ELR (cell line): ENCODE results near the gene KIF21A.
"Not testable (repeated sequence)": the region's sequence is repeated elsewhere in the genome, so short reads cannot be mapped to it uniquely, and the experiment has no call there.

ENCODE experiments used
- DNase-seq: peaks from one replicate; pipeline ENCODE4 v3.0.0-alpha.2; 2015; ENCODE audit warnings: low read depth

Gene KIF21A

GRCh38 chr12:39443081-39443928 is at the start of gene KIF21A:
Gene KIF21A (minus strand): TSS chr12:39443120. CDS start chr12:39442970, 150 bp downstream.
- DNase-seq, result peak; percentile 93

DNA sequence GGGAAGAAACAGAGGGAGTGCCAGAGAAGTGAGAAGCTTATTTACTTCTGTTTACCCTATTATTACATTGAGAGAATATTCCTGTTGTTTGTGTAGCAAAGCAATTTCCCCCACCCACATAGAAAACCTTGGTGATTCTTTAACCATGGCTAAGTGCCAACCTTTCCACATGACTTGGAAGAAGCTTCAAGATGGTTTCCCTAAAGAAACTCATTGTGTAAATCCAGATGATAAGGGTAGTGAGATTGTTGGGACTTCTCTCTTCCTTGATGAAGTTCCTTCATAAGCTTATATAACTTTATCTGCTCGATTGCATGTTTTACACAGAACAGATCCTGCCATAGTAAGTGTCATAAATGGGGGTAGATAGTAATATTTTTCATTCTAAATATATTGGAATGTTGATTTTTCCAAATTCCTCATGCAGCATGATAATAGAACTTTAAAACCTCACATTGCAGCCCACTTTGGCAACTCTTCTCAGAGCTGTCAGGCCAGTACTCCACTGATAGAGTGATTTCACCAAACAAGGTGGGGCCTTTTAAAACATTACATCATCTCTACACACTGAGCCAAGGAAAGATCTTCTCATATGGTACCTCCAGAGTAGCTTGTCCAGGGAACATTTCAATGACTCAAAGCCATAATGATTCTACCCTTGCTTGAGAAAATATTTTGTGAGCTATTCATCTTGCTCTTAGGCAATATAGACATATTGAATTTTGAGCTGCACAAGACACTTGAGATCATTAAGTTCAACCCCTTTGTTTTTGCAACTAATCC is 47.8 kb upstream of the KIF21A start:
- peak; percentile 39 for DNase-seq

DNA sequence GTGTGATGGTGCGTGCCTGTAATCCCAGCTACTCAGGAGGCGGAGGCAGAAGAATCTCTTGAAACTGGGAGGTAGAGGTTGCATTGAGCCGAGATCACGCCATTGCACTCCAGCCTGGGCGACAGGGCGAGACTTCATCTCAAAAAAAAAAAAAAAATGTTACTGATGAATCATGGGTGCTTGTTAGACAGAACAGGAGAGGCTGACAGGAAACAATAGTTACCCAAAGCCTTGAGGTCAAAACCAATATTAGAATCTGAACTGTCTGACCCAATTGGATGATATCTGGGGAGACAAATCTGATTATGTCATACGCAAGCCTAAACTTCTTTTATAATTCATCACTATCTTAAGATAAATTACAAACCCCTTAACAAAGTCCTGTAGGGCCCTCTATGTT is 40.7 kb upstream of the KIF21A start:
- DNase-seq, result no peak

DNA sequence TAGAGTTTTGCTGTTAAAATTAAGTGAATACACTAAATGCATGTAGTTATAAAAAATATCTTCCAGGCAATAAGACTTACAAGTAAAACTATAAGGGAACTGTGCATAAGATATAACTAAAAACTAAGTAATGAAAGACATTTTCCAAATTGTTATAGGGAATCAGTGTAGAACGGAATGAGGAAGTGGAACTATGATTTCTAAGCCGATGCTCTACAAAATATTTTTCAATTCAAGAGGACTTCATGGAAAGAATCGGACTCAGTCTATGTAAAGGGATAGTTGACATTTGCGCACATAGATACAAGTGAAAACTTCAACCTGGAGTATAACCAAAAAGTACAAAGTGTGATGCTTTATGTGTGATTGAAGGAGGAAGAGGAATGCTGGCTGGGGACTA is 40.1 kb upstream of the KIF21A start:
- DNase-seq, result no peak

- no peak for DNase-seq
These were observed 34.0 kb upstream of the KIF21A start for GRCh38 chr12:39476894-39477293.

GRCh38 chr12:39476121-39476520 is 33.2 kb upstream of the KIF21A start:
- DNase-seq, result no peak

GRCh38 chr12:39475136-39475535 is 32.2 kb upstream of the KIF21A start:
- DNase-seq, result not testable (repeated sequence)

- peak; percentile 6 for DNase-seq
These were observed 24.5 kb upstream of the KIF21A start for GRCh38 chr12:39467432-39467870.

- no peak for DNase-seq
These were observed 22.2 kb upstream of the KIF21A start for GRCh38 chr12:39464976-39465695.

- DNase-seq, result no peak
These were observed 18.1 kb upstream of the KIF21A start for GRCh38 chr12:39461059-39461458.

DNA sequence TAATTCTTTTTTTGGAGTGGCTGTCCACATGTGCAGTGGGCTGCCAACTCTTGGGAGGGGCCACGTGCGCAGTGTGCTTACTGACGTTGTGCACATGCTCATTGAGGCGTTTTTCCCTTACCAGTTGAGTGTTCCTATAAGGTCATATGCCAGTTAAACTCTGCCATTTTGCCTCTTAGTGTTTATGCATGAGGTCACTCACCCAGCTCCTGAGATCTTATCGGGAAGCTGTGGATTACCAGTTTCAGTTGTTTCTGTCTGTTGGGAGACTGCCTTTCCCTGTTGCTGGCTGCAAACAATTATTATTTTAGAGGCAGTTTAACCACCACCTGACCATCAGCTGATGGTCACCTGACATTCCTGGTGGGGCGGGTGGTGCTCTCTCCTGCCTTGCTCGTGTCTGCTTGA is 16.1 kb upstream of the KIF21A start:
- no peak for DNase-seq

DNA sequence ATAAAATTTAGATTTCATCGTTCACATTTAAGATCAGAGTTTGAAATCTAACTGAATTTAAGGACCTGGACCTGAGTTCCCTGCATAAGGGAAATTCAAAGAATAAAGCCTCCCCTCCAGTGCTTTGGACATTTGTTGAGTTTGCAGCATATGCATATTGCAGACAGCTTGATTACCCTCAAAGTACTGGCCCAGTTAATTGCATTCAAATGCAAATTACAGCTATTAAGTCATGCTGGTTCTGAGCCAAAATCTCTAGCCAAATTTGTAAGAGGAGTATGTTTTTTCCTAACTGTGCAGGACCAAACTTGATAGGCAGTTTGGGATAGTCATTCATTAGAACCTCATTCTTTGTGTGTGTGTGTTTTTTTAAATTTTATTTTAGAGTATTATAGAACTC is 9.1 kb upstream of the KIF21A start:
- no peak for DNase-seq

DNA sequence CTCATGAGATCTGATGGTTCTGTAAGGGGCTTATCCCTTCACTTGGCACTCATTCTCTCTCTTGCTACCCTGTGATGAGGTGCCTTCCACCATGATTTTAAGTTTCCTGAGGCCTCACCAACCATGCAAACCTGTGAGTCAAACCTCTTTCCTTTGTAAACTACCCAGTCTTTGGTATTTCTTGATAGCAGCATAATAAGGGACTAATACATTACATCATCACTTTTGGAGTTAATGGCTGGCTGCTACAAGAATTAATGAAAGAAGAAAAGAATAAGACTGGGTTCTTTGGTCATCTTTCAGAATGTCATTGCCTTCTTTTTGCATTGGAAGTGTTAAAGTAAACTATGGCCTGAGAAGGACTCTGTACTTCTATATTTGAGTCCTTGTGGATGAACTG is 5.1 kb upstream of the KIF21A start:
- DNase-seq, result no peak

DNA sequence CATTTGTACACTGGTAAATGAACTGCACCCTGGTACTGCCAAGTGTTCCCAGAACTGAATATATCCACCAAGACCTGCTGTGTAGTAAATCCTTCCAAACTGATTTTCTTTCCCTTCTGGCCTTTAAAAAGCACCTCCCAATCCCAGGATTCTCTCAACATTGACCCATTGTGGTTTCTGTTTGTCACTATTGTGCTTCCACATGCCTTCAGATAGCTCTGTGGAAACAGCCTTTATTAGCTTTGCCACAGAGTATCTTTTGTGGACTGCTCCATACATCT is 949 bp upstream of the KIF21A start:
- DNase-seq, result no peak

GRCh38 chr12:39442831-39443080 is 164 bp downstream of the KIF21A start:
- no peak for DNase-seq

DNA sequence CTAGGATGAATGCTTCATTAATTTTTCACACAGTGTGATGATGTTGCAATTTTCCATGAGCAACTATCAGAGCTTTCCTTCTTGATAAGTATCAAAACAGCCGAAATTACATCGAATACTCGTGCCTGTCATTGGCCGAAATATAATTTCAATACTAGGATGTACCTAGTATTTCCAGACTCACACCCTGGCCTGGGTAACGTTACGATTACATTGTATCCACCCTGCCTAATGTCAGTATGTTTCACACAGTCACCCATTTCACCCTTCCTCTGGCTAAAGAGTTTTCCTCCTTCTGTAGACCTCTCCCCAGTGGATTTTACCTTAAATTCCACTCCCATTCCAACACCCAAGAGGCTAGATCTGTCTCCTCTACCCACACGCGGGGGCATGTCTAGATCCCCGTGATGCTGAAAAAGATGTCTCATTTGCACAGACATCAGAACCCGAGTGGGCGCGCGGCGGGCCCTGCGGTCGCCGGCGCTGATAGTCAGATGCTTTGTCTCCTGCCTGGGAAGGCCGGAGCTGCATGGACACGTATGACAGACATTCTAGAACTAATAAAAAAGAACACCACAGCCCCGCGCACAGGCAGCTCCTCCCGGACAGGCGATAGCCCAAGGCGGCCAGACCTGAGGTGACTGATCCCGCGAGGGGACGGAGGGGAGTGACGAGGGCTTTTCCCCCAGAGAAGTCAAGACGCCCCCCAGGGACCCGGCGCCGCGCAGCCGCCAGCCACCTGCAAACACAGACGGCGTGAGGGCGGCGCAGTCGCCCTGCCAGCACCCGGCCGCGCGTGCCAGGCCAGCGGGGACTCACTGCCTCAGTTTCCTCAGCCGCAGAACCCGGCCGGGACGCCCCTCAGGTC is 723 bp downstream of the KIF21A start:
- DNase-seq, result peak; percentile 54

- no peak for DNase-seq
These were observed 1.5 kb downstream of the KIF21A start for GRCh38 chr12:39441189-39441962.

DNA sequence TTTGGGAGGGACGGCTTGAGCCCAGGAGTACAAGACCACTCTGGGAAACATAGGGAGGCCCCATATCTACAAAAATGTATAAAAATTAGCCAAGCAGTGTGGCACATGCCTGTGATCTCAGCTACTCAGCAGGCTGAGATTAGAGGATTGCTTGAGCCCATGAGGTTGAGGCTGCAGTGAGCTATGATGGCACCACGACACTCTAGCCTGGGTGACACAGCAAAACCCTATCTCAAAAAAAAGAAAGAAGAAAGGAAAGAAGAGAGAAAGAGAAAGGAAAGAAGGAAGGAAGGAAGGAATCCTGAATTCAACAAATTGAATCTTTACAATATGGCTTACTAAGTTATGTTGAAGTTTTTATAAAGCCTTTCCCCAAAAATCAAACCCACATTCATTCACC is 2.1 kb downstream of the KIF21A start:
- DNase-seq, result no peak

- DNase-seq, result no peak
These were observed 2.8 kb downstream of the KIF21A start for GRCh38 chr12:39440101-39440500.

GRCh38 chr12:39435531-39435930 is 7.4 kb downstream of the KIF21A start:
- no peak for DNase-seq

DNA sequence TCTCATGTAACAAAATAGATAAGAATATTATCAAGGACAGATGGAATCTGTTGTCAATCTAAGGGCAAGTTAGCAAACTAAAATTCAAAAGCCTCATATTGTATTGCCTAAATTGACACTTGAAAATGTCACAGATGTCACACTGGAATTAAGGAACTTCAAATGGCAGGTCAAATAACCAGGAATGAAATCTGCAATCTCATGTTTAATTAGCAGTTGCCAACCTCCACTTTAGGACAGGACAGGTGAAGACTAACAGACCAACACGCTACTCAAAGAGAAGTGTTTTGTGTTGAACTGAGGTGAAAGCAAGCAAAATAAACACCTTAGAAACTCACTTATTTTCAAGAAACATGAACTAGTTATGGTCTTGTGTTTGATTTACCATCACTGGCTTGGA is 11.1 kb downstream of the KIF21A start:
- DNase-seq, result no peak
